HFFc6 (cell line): ENCODE data around the gene PHOSPHO1. TPM values are rescaled to one million over a fixed set of nuclear protein-coding genes. Genes with fewer than 3 reads are reported as not detected.
A peak's percentile ranks its signal among the peaks of the same experiment; 100 is the strongest.

Source experiments
- DNase-seq: peaks from one replicate; pipeline ENCODE4 v3.0.0-alpha.2; 2018
- H3K27ac Mint-ChIP-seq: 2 replicates; pipeline ENCODE4 v1.8.0; 2020; ENCODE audit warnings: mild to moderate bottlenecking, mixed read lengths
- H3K27me3 Mint-ChIP-seq: 2 replicates; pipeline ENCODE4 v1.8.0; 2021; ENCODE audit warnings: mild to moderate bottlenecking, moderate library complexity, mixed read lengths; ENCODE audit not compliant: insufficient read depth
- H3K36me3 Mint-ChIP-seq: 2 replicates; pipeline ENCODE4 v1.8.0; 2021; ENCODE audit warnings: low read depth, mixed read lengths
- H3K4me1 Mint-ChIP-seq: 2 replicates; pipeline ENCODE4 v1.8.0; 2020; ENCODE audit warnings: low read depth, mixed read lengths
- H3K4me3 Mint-ChIP-seq: 2 replicates; pipeline ENCODE4 v1.8.0; 2020; ENCODE audit warnings: mild to moderate bottlenecking, moderate library complexity, mixed read lengths
- H3K9me3 Mint-ChIP-seq: 2 replicates; pipeline ENCODE4 v1.8.0; 2020; ENCODE audit warnings: mild to moderate bottlenecking, mixed read lengths
- CTCF ChIP-seq: fragments of 200-600 bp; sonication (generic); IDR thresholded peaks from 2 replicates; pipeline ENCODE4 v1.5.0; 2021; ENCODE audit warnings: antibody characterized with exemption, mild to moderate bottlenecking
- total RNA-seq, 6 experiments: library from RNA; stranded (reverse); fragmentation: NEBNext Ultra II Directional; extraction: Animal tissue kit (Norgen Biotek cat#: 25700); gene quantifications; 2 replicates in 1 of 6; 3 replicates in 5 of 6; pipeline ENCODE4 v1.2.3, GENCODE V29; 2021

Gene PHOSPHO1
- total RNA-seq, 6 experiments from 2014 or later: 0.13 to 0.17 (median 0.17) TPM; not detected in 3

- H3K4me1 Mint-ChIP-seq: peaks cover 36% of the 10 kb centered on the region
- no peaks in the 10 kb centered on the region for H3K9me3 Mint-ChIP-seq
- H3K36me3 Mint-ChIP-seq: no peaks in the 10 kb centered on the region
- TF ChIP-seq CTCF: no peak
- DNase-seq: no peak
- no peak overlapping the region for H3K4me3 Mint-ChIP-seq
- peaks cover under 1% of the 10 kb centered on the region for H3K27me3 Mint-ChIP-seq
- no peak overlapping the region for H3K27ac Mint-ChIP-seq
Measured at GRCh38 chr17:49198211-49198610, 32.4 kb downstream of the PHOSPHO1 start.

DNA sequence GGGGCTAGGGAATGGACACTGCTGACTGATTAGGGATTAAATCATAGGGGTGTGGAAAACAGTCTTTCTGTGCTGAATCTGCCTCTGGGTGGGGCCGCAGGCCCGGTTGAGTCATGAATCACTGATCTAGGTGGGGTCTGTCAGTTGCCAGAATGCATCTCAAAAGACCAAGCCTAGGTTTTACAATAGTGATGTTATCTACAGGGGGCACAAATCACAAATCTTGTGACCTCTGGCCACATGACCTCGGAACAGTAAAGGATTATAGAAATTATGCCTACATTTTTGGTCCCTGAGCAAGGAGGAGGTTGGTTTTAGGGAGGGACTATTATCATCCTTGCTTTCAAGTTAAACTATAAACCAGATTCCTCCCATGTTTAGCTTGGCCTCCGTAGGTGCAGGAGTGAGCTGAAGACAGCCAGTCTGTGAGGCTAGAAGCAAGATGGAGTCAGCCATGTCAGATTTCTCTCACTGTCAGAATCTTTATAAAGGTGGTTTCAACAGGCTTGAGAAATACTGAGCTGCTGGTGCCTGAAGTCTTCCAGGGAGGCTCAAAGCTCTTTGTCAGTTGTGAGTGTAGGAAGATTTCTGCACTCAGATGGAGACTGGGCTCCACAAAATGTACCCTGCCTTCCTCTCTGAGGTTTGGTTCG is 33.1 kb downstream of the PHOSPHO1 start:
- Mint-ChIP-seq H3K9me3 (no peaks in the 10 kb centered on the region), H3K4me1 (peaks cover 37% of the 10 kb centered on the region), H3K27ac (no peak overlapping the region), H3K27me3 (peaks cover 6% of the 10 kb centered on the region), H3K36me3 (no peaks in the 10 kb centered on the region), H3K4me3 (no peak overlapping the region)
- TF ChIP-seq CTCF: no peak
- DNase-seq: no peak

GRCh38 chr17:49196520-49196919 is 34.1 kb downstream of the PHOSPHO1 start:
- TF ChIP-seq CTCF: no peak
- peaks cover 12% of the 10 kb centered on the region for H3K27me3 Mint-ChIP-seq
- H3K4me1 Mint-ChIP-seq: peaks cover 31% of the 10 kb centered on the region

DNA sequence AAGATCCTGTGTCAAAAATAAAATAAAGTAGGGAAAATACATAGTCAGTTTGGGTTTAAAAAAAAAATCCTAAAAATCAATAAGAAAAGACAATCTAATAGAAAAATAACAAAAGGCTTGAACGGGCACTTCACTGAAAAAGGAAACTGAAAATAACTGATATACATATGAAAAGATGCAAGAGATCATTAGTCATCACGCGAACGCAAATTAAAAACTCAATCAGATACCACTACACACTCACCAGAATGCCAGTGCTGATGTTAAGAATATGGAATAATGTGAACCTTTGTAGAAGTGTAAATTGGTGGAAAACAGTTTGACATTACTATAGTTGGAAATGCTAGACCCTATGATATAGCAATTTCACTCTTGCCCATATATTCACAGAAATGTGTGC is 34.8 kb downstream of the PHOSPHO1 start:
- no peak for DNase-seq
- no peaks in the 10 kb centered on the region for H3K36me3 Mint-ChIP-seq
- H3K4me1 Mint-ChIP-seq: peaks cover 27% of the 10 kb centered on the region
- no peak for TF ChIP-seq CTCF
- H3K4me3 Mint-ChIP-seq: no peak overlapping the region
- H3K27ac Mint-ChIP-seq: no peak overlapping the region
- no peaks in the 10 kb centered on the region for H3K9me3 Mint-ChIP-seq
- H3K27me3 Mint-ChIP-seq: peaks cover 12% of the 10 kb centered on the region

More at GRCh38 chr17:49196520-49196919, 34.1 kb downstream of the PHOSPHO1 start:
- Mint-ChIP-seq H3K36me3 (no peaks in the 10 kb centered on the region), H3K27ac (no peak overlapping the region), H3K9me3 (no peaks in the 10 kb centered on the region), H3K4me3 (no peak overlapping the region)
- DNase-seq: no peak

DNA sequence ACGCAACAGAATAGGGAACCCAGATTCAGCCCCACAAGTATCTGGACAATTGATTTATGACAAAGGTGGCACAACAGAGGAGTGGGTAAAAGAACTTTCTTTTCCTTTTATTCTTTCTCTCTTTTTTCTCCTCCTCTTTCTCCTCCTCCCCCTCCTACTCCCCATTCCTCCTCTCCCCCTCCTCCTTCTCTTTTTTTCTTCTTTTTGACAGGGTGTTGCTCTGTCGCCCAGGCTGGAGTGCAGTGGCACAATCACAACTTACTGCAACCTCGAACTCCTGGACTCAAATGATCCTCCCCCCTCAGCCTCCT is 36.3 kb downstream of the PHOSPHO1 start:
- peak overlapping the region; percentile 59 for H3K4me3 Mint-ChIP-seq
- no peaks in the 10 kb centered on the region for H3K36me3 Mint-ChIP-seq
- peaks cover 32% of the 10 kb centered on the region for H3K4me1 Mint-ChIP-seq
- no peak overlapping the region for H3K27ac Mint-ChIP-seq
- no peak for TF ChIP-seq CTCF
- no peak for DNase-seq
- H3K27me3 Mint-ChIP-seq: peaks cover 12% of the 10 kb centered on the region
- H3K9me3 Mint-ChIP-seq: no peaks in the 10 kb centered on the region
